Measurements from ENCODE around the gene ARSB.
A peak's percentile ranks its signal among the peaks of the same experiment; 100 is the strongest.
"Not testable (repeated sequence)": the region's sequence is repeated elsewhere in the genome, so short reads cannot be mapped to it uniquely, and the experiment has no call there.

The ARSB gene

GRCh38 chr5:78758169-78758839 is 226.8 kb downstream of the ARSB start:
- DNase-seq (ENCODE audit: extremely low read depth in 1 of 2, low read depth in 1 of 2), result no peak

DNA sequence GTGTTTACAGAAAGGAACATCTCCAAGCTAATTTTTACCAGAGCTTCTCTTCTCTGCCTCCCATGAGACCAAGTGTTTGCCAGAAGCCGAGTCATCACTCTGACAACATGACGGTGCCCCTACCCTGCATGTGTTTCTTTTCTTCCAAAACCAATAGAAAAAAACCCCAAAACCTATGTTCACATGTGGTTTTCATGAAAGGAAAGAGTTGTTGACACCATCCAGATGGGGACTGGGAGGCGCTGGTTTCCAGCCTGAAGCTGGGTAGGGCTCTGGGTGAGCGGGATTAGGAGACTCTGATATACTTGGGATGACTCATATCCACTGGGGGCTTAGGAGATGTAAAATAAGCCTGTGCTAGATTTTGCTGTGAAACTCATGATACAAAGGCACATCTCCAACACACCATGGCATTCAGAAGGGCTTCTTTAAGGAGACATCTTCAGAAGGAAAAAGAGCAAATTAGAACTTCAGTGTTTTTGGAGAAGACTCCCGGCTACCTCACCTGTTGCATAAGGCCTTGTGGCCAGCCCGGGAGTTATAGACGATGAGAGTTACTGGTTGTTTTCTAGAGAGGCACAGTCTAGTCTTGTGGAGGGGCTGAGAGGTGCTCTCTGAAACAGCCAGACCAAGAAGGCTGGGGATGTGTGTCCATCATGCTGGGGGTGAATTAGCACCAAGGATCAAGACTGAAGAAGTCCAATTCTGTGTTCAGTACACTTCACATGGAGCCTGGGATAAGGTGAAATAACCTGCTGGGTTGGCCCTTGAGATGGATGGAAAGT is 227.6 kb downstream of the ARSB start:
- DNase-seq (ENCODE audit: extremely low read depth in 1 of 2, low read depth in 1 of 2), result peak in 1 of 2 donors; percentile 11

- DNase-seq (ENCODE audit: extremely low read depth in 1 of 2, low read depth in 1 of 2), result no peak
Measured at GRCh38 chr5:78756858-78757257, 228.3 kb downstream of the ARSB start.

GRCh38 chr5:78755822-78756429 is 229.2 kb downstream of the ARSB start:
- no peak for DNase-seq (ENCODE audit: extremely low read depth in 1 of 2, low read depth in 1 of 2)

- no peak for DNase-seq (ENCODE audit: extremely low read depth in 1 of 2, low read depth in 1 of 2)
Measured at GRCh38 chr5:78754655-78755054, 230.5 kb downstream of the ARSB start.

- DNase-seq (ENCODE audit: extremely low read depth in 1 of 2, low read depth in 1 of 2), result no peak
Measured at GRCh38 chr5:78753093-78753531, 232.0 kb downstream of the ARSB start.

DNA sequence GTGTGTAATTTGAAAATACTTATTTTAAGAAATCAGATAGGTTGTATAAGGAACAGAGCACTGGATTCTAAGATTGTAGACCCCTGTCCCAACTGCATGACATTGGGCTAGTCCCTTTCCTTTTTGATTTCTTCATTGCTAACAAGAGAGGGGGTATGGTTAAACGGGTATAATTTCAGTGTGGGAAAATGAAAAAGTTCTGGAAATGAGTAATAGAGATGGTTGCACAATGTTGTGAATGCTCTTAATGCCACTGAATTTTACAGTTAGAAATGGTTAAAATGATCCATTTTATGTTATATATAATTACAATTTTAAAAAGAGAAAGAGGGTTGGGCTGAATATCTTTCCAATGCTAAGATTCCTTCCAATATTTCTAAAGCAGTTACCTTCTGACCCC is 233.2 kb downstream of the ARSB start:
- no peak for DNase-seq (ENCODE audit: extremely low read depth in 1 of 2, low read depth in 1 of 2)

- DNase-seq (ENCODE audit: extremely low read depth in 1 of 2, low read depth in 1 of 2), result no peak
Measured at GRCh38 chr5:78750281-78750680, 234.8 kb downstream of the ARSB start.

DNA sequence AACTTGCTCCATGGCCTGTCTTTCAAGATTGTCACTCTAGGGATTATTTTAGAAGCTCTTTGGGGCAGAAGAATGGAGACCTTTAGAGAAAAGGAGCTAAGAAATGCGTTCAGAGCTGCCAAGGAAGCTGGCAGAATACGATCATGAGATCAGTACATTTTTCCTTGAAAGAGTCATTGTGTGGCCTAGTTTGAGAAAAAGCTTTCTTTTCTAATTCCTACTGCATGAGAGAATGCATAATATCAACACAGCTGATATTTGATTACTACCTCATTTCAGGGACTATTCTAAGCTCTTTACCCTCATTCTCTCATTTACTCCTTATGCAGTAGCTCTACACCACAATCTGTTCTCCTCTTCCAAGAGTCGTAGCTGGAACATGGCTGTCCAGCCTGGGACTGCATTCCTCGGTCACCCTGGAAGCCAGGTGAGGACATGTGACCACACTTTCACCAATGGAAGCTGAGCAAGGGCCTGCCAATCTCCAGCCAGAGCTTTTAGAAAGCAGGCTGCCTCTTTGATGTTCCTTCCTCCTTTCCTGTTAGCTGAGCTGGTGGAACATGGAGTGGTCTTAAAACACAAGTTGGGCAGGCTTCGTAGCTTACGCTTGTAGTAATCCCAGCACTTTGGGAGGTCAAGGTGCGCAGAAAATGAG is 237.3 kb downstream of the ARSB start:
- no peak for DNase-seq (ENCODE audit: extremely low read depth in 1 of 2, low read depth in 1 of 2)

- no peak for DNase-seq (ENCODE audit: extremely low read depth in 1 of 2, low read depth in 1 of 2)
Measured at GRCh38 chr5:78747055-78747454, 238.1 kb downstream of the ARSB start.

- DNase-seq (ENCODE audit: extremely low read depth in 1 of 2, low read depth in 1 of 2), result no peak
Measured at GRCh38 chr5:78746021-78746770, 238.9 kb downstream of the ARSB start.

DNA sequence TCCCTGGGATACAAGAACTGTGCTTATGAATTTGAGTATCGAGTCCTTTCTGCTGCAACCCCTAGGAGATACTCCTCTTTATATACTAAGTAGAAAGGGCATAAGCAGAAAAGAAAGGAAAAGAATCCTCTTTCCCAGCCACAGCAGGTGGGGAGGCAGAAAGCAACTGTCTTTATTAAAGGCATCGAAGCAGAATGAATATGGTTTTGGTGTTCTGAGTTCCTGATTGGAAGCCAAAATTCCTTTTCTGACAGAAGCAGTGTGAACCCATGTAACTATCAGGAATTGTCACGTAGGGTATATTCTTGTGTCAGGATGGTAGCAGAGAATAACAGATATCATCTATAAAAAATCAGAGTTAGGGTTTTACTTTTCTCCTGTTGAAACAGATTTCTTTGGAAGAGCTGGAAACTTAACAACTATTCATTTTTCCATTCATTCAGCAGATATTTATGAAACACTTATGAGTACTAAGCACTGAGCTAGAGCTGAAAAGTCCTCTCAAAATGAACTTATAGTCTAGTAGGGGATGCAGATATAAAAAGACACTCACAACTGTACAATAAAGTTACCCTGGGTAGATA is 240.1 kb downstream of the ARSB start:
- DNase-seq (ENCODE audit: extremely low read depth in 1 of 2, low read depth in 1 of 2), result no peak

DNA sequence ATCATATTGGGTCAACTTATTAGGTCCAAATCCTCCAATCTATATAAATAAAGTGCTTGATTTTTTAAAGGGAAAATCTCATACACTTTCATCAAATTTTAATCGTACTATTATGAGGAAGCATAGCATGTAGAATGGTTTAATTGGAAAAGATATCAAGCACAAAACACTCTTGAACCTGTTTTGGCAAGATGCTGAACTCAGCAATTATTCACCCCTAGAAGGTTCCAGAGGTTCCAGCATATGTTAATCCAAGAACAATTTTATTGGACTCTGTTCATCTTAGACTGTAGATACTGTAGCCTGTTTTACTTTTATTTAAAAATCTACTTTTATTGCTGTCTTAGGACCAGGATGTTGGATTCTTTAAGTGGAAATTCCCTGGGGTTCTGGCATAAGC is 244.1 kb downstream of the ARSB start:
- no peak for DNase-seq (ENCODE audit: extremely low read depth in 1 of 2, low read depth in 1 of 2)

- DNase-seq (ENCODE audit: extremely low read depth in 1 of 2, low read depth in 1 of 2), result no peak
Measured at GRCh38 chr5:78738693-78739300, 246.3 kb downstream of the ARSB start.

- no peak for DNase-seq (ENCODE audit: extremely low read depth in 1 of 2, low read depth in 1 of 2)
Measured at GRCh38 chr5:78738104-78738503, 247.0 kb downstream of the ARSB start.

- DNase-seq (ENCODE audit: extremely low read depth in 1 of 2, low read depth in 1 of 2), result no peak
Measured at GRCh38 chr5:78735834-78736463, 249.2 kb downstream of the ARSB start.

GRCh38 chr5:78734950-78735349 is 250.2 kb downstream of the ARSB start:
- no peak for DNase-seq (ENCODE audit: extremely low read depth in 1 of 2, low read depth in 1 of 2)

DNA sequence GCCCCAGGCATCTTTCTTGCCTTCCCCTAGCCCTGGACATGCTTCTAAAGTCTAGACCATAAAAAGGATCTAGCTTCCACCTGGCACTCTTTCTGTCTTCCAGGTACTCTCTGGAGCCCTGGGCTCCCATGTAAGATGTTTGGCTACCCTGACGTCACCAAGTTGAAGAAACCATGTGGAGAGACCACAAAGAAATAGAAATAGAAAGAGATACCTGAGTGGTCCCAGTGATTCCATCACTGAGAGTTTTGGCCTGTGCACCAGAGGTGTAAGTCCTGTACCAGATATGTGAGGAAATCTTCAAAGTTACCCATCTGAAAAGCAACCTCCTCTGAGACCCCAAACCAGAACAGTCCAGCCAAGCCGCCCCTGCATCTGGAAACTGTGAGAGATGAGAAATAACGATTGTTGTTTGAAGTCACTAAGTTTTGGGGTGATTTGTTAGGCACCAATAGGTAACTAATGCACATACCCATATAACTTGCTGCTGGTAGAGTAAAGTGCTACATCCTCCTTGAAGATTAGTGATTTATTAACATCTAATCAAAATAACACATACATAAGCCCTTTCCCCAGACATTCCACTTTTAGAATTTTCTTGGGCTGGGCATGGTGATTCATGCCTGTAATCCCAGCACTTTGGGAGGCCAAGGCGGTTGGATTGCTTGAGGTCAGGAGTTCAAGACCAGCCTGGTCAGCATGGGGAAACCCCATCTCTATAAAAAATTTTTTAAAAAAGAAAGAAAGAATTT is 250.8 kb downstream of the ARSB start:
- no peak for DNase-seq (ENCODE audit: extremely low read depth in 1 of 2, low read depth in 1 of 2)

- DNase-seq (ENCODE audit: extremely low read depth in 1 of 2, low read depth in 1 of 2), result not testable (repeated sequence)
Measured at GRCh38 chr5:78732721-78733120, 252.4 kb downstream of the ARSB start.

Measured in stimulated activated CD8-positive, alpha-beta memory T cell treated with anti-CD3 and anti-CD28 coated beads, Interleukin-7, amount 100 ng/mL, for 48 hours (primary cell).